Stromal cell of bone marrow (primary cell): ENCODE results near the gene NPHP3.
"Not testable (repeated sequence)": the region's sequence is repeated elsewhere in the genome, so short reads cannot be mapped to it uniquely, and the experiment has no call there.

Source experiments
- DNase-seq: peaks from one replicate; pipeline ENCODE4 v3.0.0-alpha.2; 2012; ENCODE audit warnings: low read depth

Gene NPHP3

GRCh38 chr3:132722165-132723023 is at the start of gene NPHP3:
Gene NPHP3, minus strand, starts transcription at chr3:132722409. Its CDS starts 54 bp downstream, at chr3:132722355.
- peak; percentile 91 for DNase-seq

- DNase-seq, result no peak
Observed at GRCh38 chr3:132758740-132759139, 36.5 kb upstream of the NPHP3 start.

GRCh38 chr3:132756108-132756650 is 34.0 kb upstream of the NPHP3 start:
- no peak for DNase-seq

- DNase-seq, result no peak
Observed at GRCh38 chr3:132753946-132754345, 31.7 kb upstream of the NPHP3 start.

- DNase-seq, result peak; percentile 42
Observed at GRCh38 chr3:132749786-132750185, 27.6 kb upstream of the NPHP3 start.

- not testable (repeated sequence) for DNase-seq
Observed at GRCh38 chr3:132746720-132747119, 24.5 kb upstream of the NPHP3 start.

GRCh38 chr3:132738314-132738713 is 16.1 kb upstream of the NPHP3 start:
- no peak for DNase-seq

GRCh38 chr3:132735589-132735988 is 13.4 kb upstream of the NPHP3 start:
- DNase-seq, result no peak

GRCh38 chr3:132730891-132731580 is 8.8 kb upstream of the NPHP3 start:
- peak; percentile 52 for DNase-seq

GRCh38 chr3:132726341-132726823 is 4.2 kb upstream of the NPHP3 start:
- DNase-seq, result peak; percentile 5

GRCh38 chr3:132723024-132723950 is 1.1 kb upstream of the NPHP3 start:
- peak; percentile 40 for DNase-seq

GRCh38 chr3:132721479-132722164 is 587 bp downstream of the NPHP3 start:
- peak; percentile 34 for DNase-seq

- DNase-seq, result no peak
Observed at GRCh38 chr3:132720228-132720627, 2.0 kb downstream of the NPHP3 start.

GRCh38 chr3:132716372-132716771 is 5.8 kb downstream of the NPHP3 start:
- DNase-seq, result no peak

GRCh38 chr3:132713977-132714727 is 8.1 kb downstream of the NPHP3 start:
- no peak for DNase-seq

- DNase-seq, result no peak
Observed at GRCh38 chr3:132710311-132710710, 11.9 kb downstream of the NPHP3 start.

- no peak for DNase-seq
Observed at GRCh38 chr3:132709761-132710160, 12.4 kb downstream of the NPHP3 start.

- DNase-seq, result no peak
Observed at GRCh38 chr3:132703733-132704132, 18.5 kb downstream of the NPHP3 start.

GRCh38 chr3:132695422-132695821 is 26.8 kb downstream of the NPHP3 start:
- peak; percentile 3 for DNase-seq

GRCh38 chr3:132694991-132695390 is 27.2 kb downstream of the NPHP3 start:
- DNase-seq, result no peak
